Cerebellar cortex (tissue), 1 donor: Measurements from ENCODE around the gene PTK7.

Experiments
- DNase-seq: peaks from one replicate; pipeline ENCODE4 v3.0.0-alpha.2; 2015; ENCODE audit warnings: low spot score

PTK7 gene

DNA sequence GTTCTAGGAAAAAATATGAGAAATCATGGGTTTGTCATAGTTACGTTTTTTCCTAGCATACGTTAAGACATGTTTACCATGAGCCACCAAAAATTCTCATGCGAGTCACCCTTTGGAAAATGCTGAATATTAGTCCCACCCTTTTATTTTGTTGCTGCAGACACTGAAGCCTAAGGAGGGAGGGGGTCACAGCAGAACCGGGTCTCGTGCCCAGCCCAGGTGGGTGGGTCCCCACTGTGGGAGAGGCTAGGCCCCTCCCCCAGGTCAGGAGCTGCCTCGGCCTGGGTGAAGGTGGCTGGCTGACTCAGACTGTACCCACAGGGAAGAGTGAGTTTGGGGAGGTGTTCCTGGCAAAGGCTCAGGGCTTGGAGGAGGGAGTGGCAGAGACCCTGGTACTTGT is 68.8 kb downstream of the PTK7 start:
- DNase-seq = no peak

GRCh38 chr6:43146261-43146660 is 70.1 kb downstream of the PTK7 start:
- DNase-seq = no peak

DNA sequence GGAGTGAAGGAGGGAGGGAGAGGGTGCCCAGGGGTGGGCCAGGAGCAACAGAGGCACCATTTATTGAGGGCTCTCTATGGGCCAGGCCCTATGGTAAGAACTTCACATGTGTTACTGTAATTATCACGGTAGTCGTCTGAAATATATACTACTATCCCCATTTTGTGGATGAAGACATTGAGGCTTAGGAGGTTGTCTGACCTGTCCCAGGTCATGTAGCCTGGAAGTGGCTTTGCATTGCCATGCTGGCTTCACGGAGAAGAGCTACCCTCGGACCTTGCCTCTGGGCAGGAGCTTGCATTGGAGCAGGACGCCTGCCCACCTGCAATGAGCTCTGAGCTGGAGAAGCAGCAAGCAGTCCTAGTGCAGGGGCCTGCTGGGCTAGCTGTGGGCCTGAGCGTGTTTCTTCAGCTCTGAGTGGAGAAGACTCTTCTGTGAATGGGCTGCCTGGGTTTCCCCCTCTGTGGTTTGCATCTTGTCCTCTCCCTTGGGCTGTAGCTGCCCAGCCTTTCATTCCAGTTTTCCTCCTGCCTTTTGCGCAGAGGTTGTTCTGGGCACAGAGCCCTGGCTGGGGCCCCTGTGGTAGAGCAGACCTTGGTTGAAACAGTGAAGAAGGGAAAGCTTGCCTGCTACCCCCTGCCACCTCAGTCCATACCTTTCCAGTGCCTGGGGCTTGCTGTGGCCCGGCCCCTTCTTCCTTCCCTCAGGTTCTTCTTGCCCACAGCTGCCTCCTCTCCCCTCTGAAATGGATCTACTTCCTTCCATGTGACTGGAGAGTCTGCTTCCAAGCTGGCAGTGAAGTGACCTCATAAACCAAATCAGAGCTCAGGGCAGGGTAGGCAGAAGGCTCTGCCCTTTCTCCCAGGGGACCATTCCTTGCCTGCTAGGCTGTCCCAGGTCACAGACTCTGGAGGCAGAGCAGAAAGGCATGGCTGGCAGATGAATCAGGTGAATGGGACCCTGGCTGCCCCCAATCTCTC is 70.9 kb downstream of the PTK7 start:
- no peak for DNase-seq

DNA sequence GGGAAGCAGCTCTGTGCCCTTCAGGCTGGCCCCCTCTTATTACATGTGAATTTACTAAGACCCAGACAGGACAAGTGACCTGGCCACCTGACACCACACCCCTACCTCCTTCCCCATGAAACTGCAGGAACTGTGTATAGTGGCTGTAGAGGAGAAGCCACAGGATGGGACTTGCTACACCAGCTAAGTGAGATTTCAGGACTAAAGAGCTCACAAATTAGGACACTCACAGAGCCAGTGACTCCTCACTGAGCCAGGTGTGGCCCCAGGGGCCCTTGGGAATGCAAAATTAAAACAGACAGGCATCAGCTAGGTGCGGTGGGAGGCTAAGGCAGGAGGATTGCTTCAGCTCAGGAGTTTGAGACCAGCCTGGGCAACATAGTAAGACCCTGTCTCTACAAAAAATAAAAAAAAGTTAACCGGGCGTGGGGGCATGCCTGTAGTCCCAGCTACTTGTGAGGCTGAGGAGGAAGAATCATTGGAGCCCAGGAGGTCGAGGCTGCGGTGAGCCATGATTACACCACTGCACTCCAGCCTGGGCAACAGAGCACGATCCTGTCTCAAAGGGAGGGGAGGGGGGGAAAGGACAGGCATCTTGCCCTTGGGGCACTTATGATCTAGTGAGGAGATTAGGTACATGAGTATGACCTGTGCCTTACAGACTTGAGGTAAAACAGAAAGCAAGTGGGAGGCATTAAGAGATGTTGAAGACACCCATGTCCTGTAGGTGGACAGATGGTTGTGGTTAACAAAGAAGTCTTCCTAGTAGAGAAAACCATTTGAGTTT is 71.8 kb downstream of the PTK7 start:
- DNase-seq = no peak

GRCh38 chr6:43149265-43149664 is 73.2 kb downstream of the PTK7 start:
- no peak for DNase-seq

GRCh38 chr6:43150051-43150751 is 74.1 kb downstream of the PTK7 start:
- peak; percentile 71 for DNase-seq

DNA sequence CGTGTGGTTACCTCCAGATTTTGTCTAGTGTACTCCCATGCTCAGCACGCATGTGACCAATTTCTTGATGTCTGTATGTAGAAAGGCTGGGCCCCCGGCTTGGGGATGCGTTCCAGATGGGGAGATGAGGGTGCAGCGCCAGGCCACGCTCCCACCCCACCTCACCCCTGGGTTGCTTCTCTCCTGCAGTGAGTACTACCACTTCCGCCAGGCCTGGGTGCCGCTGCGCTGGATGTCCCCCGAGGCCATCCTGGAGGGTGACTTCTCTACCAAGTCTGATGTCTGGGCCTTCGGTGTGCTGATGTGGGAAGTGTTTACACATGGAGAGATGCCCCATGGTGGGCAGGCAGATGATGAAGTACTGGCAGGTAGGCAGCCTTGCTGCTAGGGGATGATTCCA is 83.5 kb downstream of the PTK7 start:
- DNase-seq = no peak

- no peak for DNase-seq
These were observed 87.8 kb downstream of the PTK7 start for GRCh38 chr6:43163899-43164298.

- no peak for DNase-seq
These were observed 94.4 kb downstream of the PTK7 start for GRCh38 chr6:43170417-43170930.

GRCh38 chr6:43170931-43171706 is 95.0 kb downstream of the PTK7 start, which contains the start of gene SRF:
SRF (plus strand) TSS chr6:43171269; CDS start chr6:43171657, 388 bp downstream.
- DNase-seq = peak; percentile 100

DNA sequence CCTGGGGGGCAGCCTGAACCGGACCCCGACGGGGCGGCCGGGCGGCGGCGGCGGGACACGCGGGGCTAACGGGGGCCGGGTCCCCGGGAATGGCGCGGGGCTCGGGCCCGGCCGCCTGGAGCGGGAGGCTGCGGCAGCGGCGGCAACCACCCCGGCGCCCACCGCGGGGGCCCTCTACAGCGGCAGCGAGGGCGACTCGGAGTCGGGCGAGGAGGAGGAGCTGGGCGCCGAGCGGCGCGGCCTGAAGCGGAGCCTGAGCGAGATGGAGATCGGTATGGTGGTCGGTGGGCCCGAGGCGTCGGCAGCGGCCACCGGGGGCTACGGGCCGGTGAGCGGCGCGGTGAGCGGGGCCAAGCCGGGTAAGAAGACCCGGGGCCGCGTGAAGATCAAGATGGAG is 95.6 kb downstream of the PTK7 start:
- no peak for DNase-seq

DNA sequence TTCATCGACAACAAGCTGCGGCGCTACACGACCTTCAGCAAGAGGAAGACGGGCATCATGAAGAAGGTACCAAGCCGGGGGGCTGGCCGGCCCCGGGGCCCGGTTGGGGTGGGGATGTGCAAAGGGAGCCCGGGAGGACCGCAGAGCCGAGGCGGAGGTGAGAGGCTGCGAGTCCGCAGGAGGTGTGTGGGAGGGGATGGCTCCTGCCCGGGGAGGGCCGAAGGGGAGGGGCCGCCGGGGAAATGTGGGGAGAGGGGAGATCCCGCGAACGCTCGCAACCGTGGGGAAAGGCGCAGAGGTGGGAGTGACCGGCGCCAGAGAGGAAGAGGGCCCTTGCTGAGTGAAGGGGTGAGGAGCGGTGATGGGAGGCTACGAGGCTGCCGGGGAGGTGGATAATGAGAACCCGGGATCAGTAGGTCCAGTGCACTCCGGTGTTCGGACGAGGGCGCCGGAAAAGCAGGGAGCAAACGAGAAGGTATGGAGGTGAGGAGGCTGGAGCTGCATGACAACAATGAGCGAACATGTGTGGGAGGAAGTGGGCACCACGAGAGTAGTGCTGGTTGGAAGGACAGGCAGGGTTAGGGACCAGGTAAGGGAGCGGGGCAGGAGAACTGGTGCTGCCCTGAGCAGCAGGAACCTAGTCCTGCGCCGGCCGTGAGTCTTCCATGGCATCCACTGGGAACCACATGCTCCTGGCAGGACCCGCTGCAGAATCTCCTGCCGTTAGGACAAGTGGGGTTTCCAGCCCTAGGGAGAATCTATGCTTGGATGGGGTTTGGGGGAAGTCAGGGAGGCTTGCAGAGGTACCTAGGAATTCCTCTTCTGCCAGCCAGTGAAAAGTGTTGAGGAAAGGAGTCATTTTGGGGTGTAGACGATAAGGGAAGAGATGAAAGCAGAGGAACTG is 96.2 kb downstream of the PTK7 start:
- peak; percentile 55 for DNase-seq

DNA sequence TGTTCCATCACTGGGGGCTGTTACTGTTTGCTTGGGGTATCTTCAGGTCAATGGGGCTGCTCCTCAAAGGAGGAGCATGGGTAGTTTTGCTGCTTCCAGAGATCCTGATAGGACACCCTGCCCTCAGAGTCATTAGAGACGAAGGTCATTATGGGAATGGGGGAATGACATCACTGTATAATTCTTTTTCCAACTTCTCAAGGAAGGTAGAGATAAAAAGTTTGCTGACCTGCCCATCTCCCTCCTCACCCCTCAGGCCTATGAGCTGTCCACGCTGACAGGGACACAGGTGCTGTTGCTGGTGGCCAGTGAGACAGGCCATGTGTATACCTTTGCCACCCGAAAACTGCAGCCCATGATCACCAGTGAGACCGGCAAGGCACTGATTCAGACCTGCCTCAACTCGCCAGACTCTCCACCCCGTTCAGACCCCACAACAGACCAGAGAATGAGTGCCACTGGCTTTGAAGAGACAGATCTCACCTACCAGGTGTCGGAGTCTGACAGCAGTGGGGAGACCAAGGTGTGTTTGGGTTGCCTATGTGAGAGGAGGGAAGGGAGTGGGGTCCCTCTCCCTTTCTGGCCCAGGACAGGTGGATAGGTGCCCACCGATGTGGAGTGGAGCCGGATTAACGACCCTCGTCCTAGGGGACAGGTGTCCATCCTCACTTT is 97.6 kb downstream of the PTK7 start:
- peak; percentile 17 for DNase-seq

- DNase-seq = peak; percentile 99
These were observed 98.4 kb downstream of the PTK7 start for GRCh38 chr6:43174263-43175112.

DNA sequence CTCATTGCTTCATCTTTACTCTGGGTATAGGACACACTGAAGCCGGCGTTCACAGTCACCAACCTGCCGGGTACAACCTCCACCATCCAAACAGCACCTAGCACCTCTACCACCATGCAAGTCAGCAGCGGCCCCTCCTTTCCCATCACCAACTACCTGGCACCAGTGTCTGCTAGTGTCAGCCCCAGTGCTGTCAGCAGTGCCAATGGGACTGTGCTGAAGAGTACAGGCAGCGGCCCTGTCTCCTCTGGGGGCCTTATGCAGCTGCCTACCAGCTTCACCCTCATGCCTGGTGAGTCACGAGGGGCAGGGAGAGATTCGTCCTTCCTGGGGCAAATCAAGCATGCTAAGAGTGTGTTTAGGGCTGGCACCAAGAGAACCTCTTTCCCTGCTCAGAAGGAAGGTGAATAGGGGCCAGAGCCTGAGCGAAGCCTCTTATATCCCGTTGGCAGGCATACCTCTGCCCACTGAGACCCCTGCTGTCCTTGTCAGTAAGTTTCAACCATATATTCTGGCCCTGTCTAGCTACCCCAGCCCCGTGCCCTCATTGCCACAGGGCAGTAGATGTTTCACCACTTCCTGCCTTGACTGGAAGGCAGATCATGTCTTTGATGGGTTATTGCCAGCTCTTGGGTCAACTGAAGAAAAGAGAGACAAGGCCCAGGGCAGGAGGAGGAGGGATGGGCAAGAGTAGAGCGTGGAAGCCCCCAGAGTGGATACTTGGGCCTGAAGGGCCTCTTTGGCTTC is 99.7 kb downstream of the PTK7 start:
- DNase-seq = no peak

GRCh38 chr6:43176423-43176786 is 100.3 kb downstream of the PTK7 start:
- no peak for DNase-seq

GRCh38 chr6:43178150-43178549 is 102.0 kb downstream of the PTK7 start:
- no peak for DNase-seq
